GM18909 (cell line): Measurements from ENCODE around the gene TFDP3.

Experiments used
- ATAC-seq: cut with Tn5 transposase; IDR thresholded peaks from one replicate; pipeline ENCODE4 v1.9.1; 2021; ENCODE audit warnings: mild to moderate bottlenecking; ENCODE audit not compliant: unreplicated experiment, poor library complexity

The TFDP3 gene

GRCh38 chrX:133189195-133189594 lies 29.0 kb downstream of the TFDP3 start:
- no peak for ATAC-seq

DNA sequence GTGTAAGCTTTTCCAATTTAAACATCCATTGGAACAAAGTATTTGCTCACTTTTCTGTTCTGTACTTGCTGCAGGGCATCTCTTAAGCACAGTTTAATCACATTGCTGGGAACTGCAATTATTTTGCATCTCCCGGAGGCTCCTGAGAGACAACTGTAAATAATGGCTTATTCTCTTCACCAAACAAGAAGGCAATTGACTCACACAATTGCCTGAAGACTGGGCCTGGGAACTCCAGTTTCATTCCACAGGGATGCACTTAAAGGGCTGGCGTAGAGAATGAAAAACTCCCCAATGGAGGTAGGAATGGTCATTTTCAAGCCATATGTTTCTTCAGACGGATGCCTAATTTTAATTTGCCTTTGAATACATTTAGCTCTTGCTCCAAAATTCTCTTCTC lies 29.5 kb downstream of the TFDP3 start:
- ATAC-seq, result no peak

- ATAC-seq, result no peak
These were observed 32.2 kb downstream of the TFDP3 start for GRCh38 chrX:133185938-133186337.

GRCh38 chrX:133185119-133185518 lies 33.0 kb downstream of the TFDP3 start:
- ATAC-seq, result no peak

DNA sequence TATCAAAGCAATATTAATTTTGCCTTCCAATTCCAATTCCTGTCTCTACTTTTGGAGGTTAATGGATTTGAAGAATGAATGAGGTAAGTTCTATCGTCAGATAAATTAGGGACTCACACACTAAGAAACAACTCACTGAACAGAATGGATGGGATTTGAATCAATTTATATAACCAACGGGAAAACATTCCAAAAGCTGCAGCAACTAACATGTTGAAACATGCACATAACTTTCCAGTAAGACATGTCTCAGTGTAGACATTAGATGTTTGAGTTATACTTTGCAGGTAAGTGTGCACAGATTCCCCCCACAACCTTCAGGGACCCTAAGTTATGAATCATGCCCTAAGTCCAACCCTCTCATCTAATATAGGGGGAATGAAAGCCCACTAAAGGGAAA lies 34.3 kb downstream of the TFDP3 start:
- no peak for ATAC-seq

GRCh38 chrX:133179500-133179899 lies 38.7 kb downstream of the TFDP3 start:
- no peak for ATAC-seq

DNA sequence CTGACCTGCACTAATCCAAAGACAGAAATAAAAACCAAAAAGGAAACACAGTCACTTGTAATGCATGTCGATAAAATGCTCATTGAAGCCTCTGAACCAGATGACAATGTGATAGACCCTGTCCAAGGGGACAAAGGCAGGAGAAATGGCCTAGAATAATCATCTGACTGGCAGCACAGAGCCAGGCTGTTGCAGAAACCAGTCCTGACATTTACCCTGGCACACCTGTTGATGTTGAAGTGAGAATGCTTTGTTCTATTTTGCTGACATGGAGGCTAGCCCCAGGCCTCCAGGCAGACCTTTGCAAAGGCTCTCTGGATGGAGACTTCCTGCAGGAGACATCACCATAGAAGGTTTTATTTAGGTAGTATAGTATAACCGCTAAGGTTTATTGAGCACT lies 41.0 kb downstream of the TFDP3 start:
- ATAC-seq, result no peak

DNA sequence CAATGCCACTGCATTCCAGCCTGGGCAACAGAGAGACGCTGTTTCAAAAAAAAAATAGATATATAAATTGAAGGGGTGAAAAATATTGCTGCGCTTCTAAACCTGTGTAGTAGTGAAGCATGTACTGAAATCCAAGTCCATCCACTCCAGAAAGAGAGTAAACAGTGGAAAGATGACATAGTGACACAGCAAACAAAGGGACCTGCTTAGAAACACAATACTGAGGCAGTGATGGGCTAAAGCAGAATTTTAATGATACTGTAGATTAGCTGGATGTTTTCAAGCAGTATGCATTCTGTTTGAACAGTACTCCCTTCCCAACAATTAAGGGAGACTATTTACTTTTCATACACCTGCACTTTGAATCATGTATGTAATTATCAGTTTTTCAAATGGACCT lies 42.5 kb downstream of the TFDP3 start:
- no peak for ATAC-seq

DNA sequence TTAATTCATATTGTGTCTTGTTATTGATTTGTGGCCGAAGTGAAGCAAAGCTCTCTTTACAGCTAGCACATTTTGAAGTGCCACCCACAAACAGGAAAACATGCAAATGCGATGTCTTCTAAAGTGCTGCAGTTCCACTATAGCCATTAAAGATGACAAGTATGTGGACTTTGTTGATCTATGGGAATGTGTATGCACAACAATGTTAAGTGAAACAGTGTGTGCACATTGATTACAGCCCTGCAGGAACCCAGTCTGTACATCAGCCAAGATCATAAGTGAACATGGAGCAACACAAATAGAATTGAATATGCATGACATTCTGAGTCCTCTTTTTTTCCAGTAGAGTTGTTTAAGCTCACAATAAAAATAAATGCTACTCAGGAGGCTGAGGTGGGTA lies 43.0 kb downstream of the TFDP3 start:
- no peak for ATAC-seq

DNA sequence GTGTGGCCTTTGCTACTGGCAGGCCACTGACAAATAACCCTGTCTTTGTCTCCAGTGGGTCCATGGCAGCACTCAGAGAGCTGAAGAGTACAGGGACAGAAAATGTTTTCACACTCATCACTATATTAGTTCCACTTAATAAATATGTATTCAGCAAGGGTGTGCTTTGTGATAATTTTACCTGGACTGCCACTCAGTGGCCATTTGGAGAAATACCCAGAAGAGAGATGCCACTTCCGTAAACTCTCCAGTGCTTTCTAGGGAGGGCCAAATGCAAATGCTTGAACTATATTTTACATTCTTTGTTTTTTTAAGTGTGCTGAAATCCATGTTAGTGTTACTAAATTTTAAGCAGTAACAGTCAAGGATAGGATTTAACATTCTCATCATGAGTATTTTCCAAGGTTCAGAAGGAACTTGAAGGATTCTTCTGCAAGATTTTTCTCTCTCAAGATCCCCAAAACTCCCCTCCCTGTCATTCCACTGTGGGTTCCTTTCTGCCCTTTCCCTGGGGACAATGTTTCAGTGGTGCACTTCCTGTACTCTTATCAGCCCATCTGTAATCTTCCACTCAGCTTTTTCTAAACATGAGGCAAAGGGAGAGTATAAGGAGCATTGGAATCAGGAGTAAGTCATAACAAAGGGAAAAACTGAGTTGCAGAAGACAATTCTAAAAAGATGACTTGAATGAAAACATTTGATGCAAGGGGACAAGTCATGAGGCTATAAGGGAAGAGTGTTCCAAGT lies 46.0 kb downstream of the TFDP3 start:
- ATAC-seq, result peak; percentile 84
